ENCODE results near the gene RGS16. TPM values are rescaled to one million over a fixed set of nuclear protein-coding genes. Genes with fewer than 3 reads are reported as not detected.

RGS16 gene
- total and polyA plus RNA-seq, 7 experiments from 2014 or later, result 0.10 to 17.5 (median 0.54) TPM

- Mint-ChIP-seq H3K9me3 (no peaks in the 10 kb centered on the region), H3K36me3 (peaks cover 5 to 21% (median 20%) of the 10 kb centered on the region in 5 donors), H3K27me3 (peaks cover 0 to 6% (median 0%) of the 10 kb centered on the region in 5 donors), H3K4me3 (no peak overlapping the region), H3K27ac (no peak overlapping the region), H3K4me1 (no peaks in the 10 kb centered on the region)
- Histone ChIP-seq H3K27me3 (ENCODE audit: control insufficient read depth in 2 of 2, insufficient read depth in 2 of 2, low read length in 2 of 2) (peaks cover 0 to 3% of the 10 kb centered on the region in 2 donors), H3K4me3 (ENCODE audit: low read length) (no peak overlapping the region), H3K36me3 (ENCODE audit: control insufficient read depth in 2 of 3, insufficient read depth in 3 of 3, low read length in 3 of 3) (peaks cover 5 to 25% (median 8%) of the 10 kb centered on the region in 3 experiments), H3K9me3 (ENCODE audit: control insufficient read depth in 2 of 3, low read length in 3 of 3) (no peaks in the 10 kb centered on the region), H3K4me1 (ENCODE audit: control insufficient read depth in 2 of 2, insufficient read depth in 2 of 2, low read length in 2 of 2) (no peaks in the 10 kb centered on the region), H3K27ac (ENCODE audit: low read depth, low read length) (no peak overlapping the region)
- ATAC-seq (no peak), DNase-seq (no peak)
- intact Hi-C loops (cut with micrococcal nuclease), result no loop called here
- CTCF ChIA-PET, result no interaction called here
- POLR2A ChIA-PET, result no interaction called here
Observed at GRCh38 chr1:182570611-182570970, 33.6 kb downstream of the RGS16 start.

DNA sequence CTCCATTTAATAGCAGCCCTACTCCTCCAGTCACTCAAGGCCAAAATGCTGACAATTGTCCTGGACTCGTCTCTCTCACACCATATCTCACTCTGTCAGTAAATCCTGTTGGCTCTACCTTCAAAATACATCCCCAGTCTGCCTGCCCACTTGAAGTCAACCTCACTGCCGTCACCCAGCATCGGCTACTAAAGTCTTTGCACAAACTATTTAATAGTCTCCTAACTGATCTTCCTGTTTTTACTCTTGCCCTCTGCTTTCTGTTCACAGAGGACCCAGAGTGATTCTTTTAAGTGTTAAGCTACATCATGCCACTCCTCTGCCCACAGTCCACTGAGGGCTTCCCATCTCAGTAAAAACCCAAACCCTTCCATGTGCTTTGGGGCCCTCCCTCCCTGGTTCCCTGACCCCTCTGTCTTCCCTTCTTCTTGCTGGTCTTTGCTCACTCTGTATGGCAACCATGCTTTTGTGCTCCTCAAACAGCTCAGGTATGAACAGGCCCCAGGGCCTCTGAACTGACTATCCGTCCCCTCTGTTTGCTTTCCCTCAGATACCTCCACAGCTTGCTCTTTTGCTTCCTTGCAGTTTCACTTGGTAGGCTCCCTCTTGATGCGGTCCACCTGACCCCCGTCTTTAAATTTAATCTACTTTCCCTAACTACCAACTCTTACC is 34.1 kb downstream of the RGS16 start:
- no peak overlapping the region for H3K27ac Mint-ChIP-seq
- Histone ChIP-seq H3K4me1 (ENCODE audit: control insufficient read depth in 2 of 2, insufficient read depth in 2 of 2, low read length in 2 of 2) (no peaks in the 10 kb centered on the region), H3K36me3 (ENCODE audit: control insufficient read depth in 2 of 3, insufficient read depth in 3 of 3, low read length in 3 of 3) (peaks cover 5 to 19% (median 7%) of the 10 kb centered on the region in 3 experiments), H3K4me3 (ENCODE audit: low read length) (no peak overlapping the region), H3K27ac (ENCODE audit: low read depth, low read length) (no peak overlapping the region), H3K27me3 (ENCODE audit: control insufficient read depth in 2 of 2, insufficient read depth in 2 of 2, low read length in 2 of 2) (peaks cover 0 to 3% of the 10 kb centered on the region in 2 donors), H3K9me3 (ENCODE audit: control insufficient read depth in 2 of 3, low read length in 3 of 3) (no peaks in the 10 kb centered on the region)
- ATAC-seq (no peak), DNase-seq (no peak)
- H3K9me3 Mint-ChIP-seq, result no peaks in the 10 kb centered on the region
- H3K27me3 Mint-ChIP-seq, result peaks cover 0 to 10% (median 0%) of the 10 kb centered on the region in 5 donors
- ChIA-PET POLR2A (no interaction called here), CTCF (no interaction called here)
- peaks cover 2 to 16% (median 15%) of the 10 kb centered on the region in 5 donors for H3K36me3 Mint-ChIP-seq
- no peak overlapping the region for H3K4me3 Mint-ChIP-seq
- intact Hi-C loops (cut with micrococcal nuclease), result no loop called here
- no peaks in the 10 kb centered on the region for H3K4me1 Mint-ChIP-seq

GRCh38 chr1:182568647-182569284 is 35.4 kb downstream of the RGS16 start:
- Mint-ChIP-seq H3K4me3 (no peak overlapping the region), H3K27ac (no peak overlapping the region), H3K4me1 (no peaks in the 10 kb centered on the region), H3K9me3 (no peaks in the 10 kb centered on the region), H3K27me3 (peaks cover 0 to 10% (median 0%) of the 10 kb centered on the region in 5 donors), H3K36me3 (peaks cover 0 to 12% (median 10%) of the 10 kb centered on the region in 5 donors)
- no peak overlapping the region for H3K4me3 ChIP-seq (ENCODE audit: low read length)
- POLR2A ChIA-PET, result interaction anchor here (0.7 kb wide), 1 partner anchor 140 kb away, joined by 3 read pairs; no protein-coding TSS in a partner anchor
- ATAC-seq (no peak), DNase-seq (no peak)
- no peaks in the 10 kb centered on the region for H3K9me3 ChIP-seq (ENCODE audit: control insufficient read depth in 2 of 3, low read length in 3 of 3)
- H3K27ac ChIP-seq (ENCODE audit: low read depth, low read length), result no peak overlapping the region
- CTCF ChIA-PET, result no interaction called here
- H3K36me3 ChIP-seq (ENCODE audit: control insufficient read depth in 2 of 3, insufficient read depth in 3 of 3, low read length in 3 of 3), result peaks cover 0 to 9% (median 0%) of the 10 kb centered on the region in 3 experiments
- intact Hi-C loops (cut with micrococcal nuclease), result no loop called here
- H3K27me3 ChIP-seq (ENCODE audit: control insufficient read depth in 2 of 2, insufficient read depth in 2 of 2, low read length in 2 of 2), result peaks cover 0 to 3% of the 10 kb centered on the region in 2 donors
- H3K4me1 ChIP-seq (ENCODE audit: control insufficient read depth in 2 of 2, insufficient read depth in 2 of 2, low read length in 2 of 2), result no peaks in the 10 kb centered on the region

- POLR2A ChIA-PET, result no interaction called here
- intact Hi-C loops (cut with micrococcal nuclease), result no loop called here
- Mint-ChIP-seq H3K27ac (no peak overlapping the region), H3K36me3 (peaks cover 0 to 7% (median 3%) of the 10 kb centered on the region in 5 donors), H3K4me3 (no peak overlapping the region), H3K27me3 (peaks cover 0 to 10% (median 0%) of the 10 kb centered on the region in 5 donors), H3K4me1 (no peaks in the 10 kb centered on the region), H3K9me3 (no peaks in the 10 kb centered on the region)
- DNase-seq (no peak), ATAC-seq (no peak)
- H3K4me1 ChIP-seq (ENCODE audit: control insufficient read depth in 2 of 2, insufficient read depth in 2 of 2, low read length in 2 of 2), result no peaks in the 10 kb centered on the region
- H3K36me3 ChIP-seq (ENCODE audit: control insufficient read depth in 2 of 3, insufficient read depth in 3 of 3, low read length in 3 of 3), result peaks cover 0 to 1% (median 0%) of the 10 kb centered on the region in 3 experiments
- H3K27ac ChIP-seq (ENCODE audit: low read depth, low read length), result no peak overlapping the region
- H3K4me3 ChIP-seq (ENCODE audit: low read length), result no peak overlapping the region
- H3K9me3 ChIP-seq (ENCODE audit: control insufficient read depth in 2 of 3, low read length in 3 of 3), result no peaks in the 10 kb centered on the region
- H3K27me3 ChIP-seq (ENCODE audit: control insufficient read depth in 2 of 2, insufficient read depth in 2 of 2, low read length in 2 of 2), result peaks cover 0 to 3% of the 10 kb centered on the region in 2 donors
- CTCF ChIA-PET, result no interaction called here
Observed at GRCh38 chr1:182567629-182568028, 36.6 kb downstream of the RGS16 start.

DNA sequence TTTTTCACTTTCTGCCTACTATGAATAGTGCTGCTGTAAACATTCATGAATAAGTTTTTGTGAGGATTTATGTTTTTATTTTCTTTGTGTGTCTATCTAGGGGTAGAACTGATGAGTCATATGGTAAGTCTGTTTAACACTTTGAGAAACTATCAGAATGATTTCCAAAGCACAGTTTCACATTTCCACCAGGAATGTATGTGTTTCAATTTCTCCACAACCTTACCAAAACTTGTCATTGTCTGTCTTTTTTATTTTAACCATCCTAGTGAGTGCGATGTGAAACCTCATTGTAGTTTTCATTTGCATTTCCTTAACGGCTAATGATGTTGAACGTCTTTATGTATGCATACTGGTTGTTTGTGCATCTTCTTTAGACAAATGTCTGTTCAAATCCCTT is 38.7 kb downstream of the RGS16 start:
- CTCF ChIA-PET, result no interaction called here
- no peak overlapping the region for H3K4me3 Mint-ChIP-seq
- Histone ChIP-seq H3K4me1 (ENCODE audit: control insufficient read depth in 2 of 2, insufficient read depth in 2 of 2, low read length in 2 of 2) (no peaks in the 10 kb centered on the region), H3K36me3 (ENCODE audit: control insufficient read depth in 2 of 3, insufficient read depth in 3 of 3, low read length in 3 of 3) (no peaks in the 10 kb centered on the region), H3K4me3 (ENCODE audit: low read length) (no peak overlapping the region), H3K9me3 (ENCODE audit: control insufficient read depth in 2 of 3, low read length in 3 of 3) (no peaks in the 10 kb centered on the region), H3K27ac (ENCODE audit: low read depth, low read length) (no peak overlapping the region), H3K27me3 (ENCODE audit: control insufficient read depth in 2 of 2, insufficient read depth in 2 of 2, low read length in 2 of 2) (peaks cover 0 to 3% of the 10 kb centered on the region in 2 donors)
- peaks cover 0 to 4% (median 0%) of the 10 kb centered on the region in 5 donors for H3K36me3 Mint-ChIP-seq
- no peak for DNase-seq
- no peak overlapping the region for H3K27ac Mint-ChIP-seq
- no peaks in the 10 kb centered on the region for H3K4me1 Mint-ChIP-seq
- POLR2A ChIA-PET, result no interaction called here
- intact Hi-C loops (cut with micrococcal nuclease), result no loop called here
- no peak for ATAC-seq
- H3K9me3 Mint-ChIP-seq, result no peaks in the 10 kb centered on the region
- H3K27me3 Mint-ChIP-seq, result peaks cover 0 to 10% (median 0%) of the 10 kb centered on the region in 5 donors

DNA sequence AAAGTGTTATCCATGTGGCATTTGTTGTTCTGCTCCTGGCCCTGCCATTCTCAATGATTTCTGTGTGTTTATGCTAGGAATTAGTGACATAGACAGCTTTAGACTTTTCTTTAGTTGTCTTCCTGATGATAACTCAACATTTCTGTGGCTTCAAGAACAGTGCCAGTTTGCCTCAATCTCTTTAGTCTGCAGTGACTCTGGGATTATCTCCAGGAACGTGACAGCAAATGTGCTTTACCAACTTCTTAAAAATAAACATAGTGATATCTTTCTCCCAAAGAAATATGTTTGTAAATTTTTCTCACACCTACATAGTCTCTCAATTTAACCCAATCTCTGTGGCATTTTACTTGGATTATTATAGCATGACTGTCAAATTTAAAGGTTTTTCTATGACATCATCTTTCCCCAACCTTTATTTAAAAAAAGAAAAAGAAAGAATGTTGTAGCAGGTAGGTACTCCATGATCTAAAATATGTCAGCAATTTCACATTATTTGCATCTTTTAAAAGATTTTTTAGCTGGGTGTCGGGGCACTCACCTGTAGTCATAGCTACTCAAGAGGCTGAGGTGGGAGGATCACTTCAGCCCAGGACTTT is 39.7 kb downstream of the RGS16 start:
- ChIA-PET CTCF (no interaction called here), POLR2A (no interaction called here)
- H3K9me3 ChIP-seq (ENCODE audit: control insufficient read depth in 2 of 3, low read length in 3 of 3), result no peaks in the 10 kb centered on the region
- H3K27ac ChIP-seq (ENCODE audit: low read depth, low read length), result no peak overlapping the region
- Mint-ChIP-seq H3K9me3 (no peaks in the 10 kb centered on the region), H3K36me3 (peaks cover 0 to 4% (median 3%) of the 10 kb centered on the region in 5 donors), H3K27ac (no peak overlapping the region), H3K27me3 (peaks cover 0 to 10% (median 3%) of the 10 kb centered on the region in 5 donors), H3K4me3 (no peak overlapping the region), H3K4me1 (no peaks in the 10 kb centered on the region)
- no peaks in the 10 kb centered on the region for H3K36me3 ChIP-seq (ENCODE audit: control insufficient read depth in 2 of 3, insufficient read depth in 3 of 3, low read length in 3 of 3)
- H3K27me3 ChIP-seq (ENCODE audit: control insufficient read depth in 2 of 2, insufficient read depth in 2 of 2, low read length in 2 of 2), result peaks cover 0 to 3% of the 10 kb centered on the region in 2 donors
- ATAC-seq (no peak), DNase-seq (no peak)
- H3K4me3 ChIP-seq (ENCODE audit: low read length), result no peak overlapping the region
- H3K4me1 ChIP-seq (ENCODE audit: control insufficient read depth in 2 of 2, insufficient read depth in 2 of 2, low read length in 2 of 2), result no peaks in the 10 kb centered on the region
- intact Hi-C loops (cut with micrococcal nuclease), result no loop called here

Measured in naive thymus-derived CD4-positive, alpha-beta T cell (primary cell).